ENCODE results near the gene ITGA2. TPM values are rescaled to one million over a fixed set of nuclear protein-coding genes. Genes with fewer than 3 reads are reported as not detected.

Gene ITGA2
- total RNA-seq, 1 donor from 2014 or later, result 13.0 TPM

DNA sequence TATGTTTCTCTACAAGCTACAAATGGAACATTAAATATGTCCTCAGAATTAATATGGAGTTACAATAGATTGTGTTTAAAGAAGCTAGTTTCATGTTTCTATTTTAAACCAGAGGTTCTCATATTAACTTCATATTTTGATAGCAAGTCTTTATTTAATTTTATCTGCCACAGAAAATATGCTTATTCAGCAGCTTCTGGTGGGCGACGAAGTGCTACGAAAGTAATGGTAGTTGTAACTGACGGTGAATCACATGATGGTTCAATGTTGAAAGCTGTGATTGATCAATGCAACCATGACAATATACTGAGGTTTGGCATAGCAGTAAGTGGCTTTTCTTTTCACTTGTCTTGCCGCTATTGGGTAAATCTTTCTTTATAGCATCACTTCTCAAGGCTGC, 66.2 kb downstream of the ITGA2 start:
- DNase-seq (ENCODE audit: low spot score), result no peak

- DNase-seq (ENCODE audit: low spot score), result no peak
These were observed 70.1 kb downstream of the ITGA2 start for GRCh38 chr5:53059281-53059680.

- no peak for DNase-seq (ENCODE audit: low spot score)
These were observed 74.0 kb downstream of the ITGA2 start for GRCh38 chr5:53063176-53063575.

GRCh38 chr5:53063791-53064190, 74.6 kb downstream of the ITGA2 start:
- no peak for DNase-seq (ENCODE audit: low spot score)

GRCh38 chr5:53066088-53066487, 76.9 kb downstream of the ITGA2 start:
- DNase-seq (ENCODE audit: low spot score), result no peak

GRCh38 chr5:53067641-53068040, 78.5 kb downstream of the ITGA2 start:
- no peak for DNase-seq (ENCODE audit: low spot score)

- DNase-seq (ENCODE audit: low spot score), result no peak
These were observed 79.2 kb downstream of the ITGA2 start for GRCh38 chr5:53068291-53068836.

DNA sequence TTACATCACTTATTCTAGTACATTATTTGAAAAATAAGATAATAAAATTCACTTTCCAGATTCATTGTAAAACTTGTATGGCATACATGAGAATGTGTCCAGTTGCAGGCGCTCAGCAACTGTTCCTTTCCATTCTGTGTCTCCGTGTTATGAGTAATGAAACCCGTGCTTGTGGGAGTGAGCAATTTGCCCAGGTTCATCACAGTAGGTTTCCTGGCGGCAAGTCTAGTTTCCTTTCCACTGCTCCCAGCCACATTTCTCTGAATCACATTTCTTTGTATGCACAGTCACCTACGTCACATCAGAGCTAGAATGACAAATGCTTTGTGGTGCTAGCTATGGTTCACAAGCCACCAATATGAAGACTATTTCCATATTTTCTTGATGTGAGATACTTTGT, 80.5 kb downstream of the ITGA2 start:
- no peak for DNase-seq (ENCODE audit: low spot score)

DNA sequence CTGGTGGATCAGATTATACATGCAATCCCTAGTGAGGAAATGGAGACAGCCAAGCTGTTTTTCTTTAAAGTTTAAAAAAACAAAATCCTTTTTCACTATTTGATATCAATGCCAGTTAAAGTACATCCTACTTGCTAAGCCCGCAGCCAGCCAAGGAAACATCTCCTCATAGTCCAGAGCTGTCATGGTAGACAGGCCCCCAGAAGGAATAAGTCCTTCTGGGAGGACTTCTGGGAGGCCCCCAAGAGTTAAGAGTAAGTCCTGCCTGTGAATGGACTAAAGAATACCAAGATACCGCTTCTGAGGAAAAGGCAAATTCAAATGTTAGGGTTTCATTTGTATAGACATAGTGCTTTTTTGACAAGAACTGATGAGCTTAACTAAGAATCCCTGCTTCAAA, 82.1 kb downstream of the ITGA2 start:
- DNase-seq (ENCODE audit: low spot score), result no peak

DNA sequence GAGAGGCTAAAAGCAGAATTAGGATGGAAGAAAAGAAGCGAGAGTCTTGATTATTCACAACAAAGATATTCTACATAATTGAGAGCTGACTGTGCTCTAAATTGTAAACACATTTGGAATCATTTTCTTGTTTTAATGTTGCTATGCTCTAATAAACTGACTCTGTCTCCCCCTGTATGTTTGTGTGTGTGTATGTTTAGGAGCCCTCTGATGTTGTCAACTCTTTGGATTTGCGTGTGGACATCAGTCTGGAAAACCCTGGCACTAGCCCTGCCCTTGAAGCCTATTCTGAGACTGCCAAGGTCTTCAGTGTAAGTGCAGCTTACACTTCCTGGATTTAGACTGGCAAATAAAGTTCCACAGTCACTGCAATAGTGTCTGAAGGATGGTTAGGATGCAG, 82.6 kb downstream of the ITGA2 start:
- no peak for DNase-seq (ENCODE audit: low spot score)

GRCh38 chr5:53073348-53073747, 84.2 kb downstream of the ITGA2 start:
- DNase-seq (ENCODE audit: low spot score), result no peak

- no peak for DNase-seq (ENCODE audit: low spot score)
These were observed 86.9 kb downstream of the ITGA2 start for GRCh38 chr5:53076014-53076583.

GRCh38 chr5:53080271-53080670, 91.1 kb downstream of the ITGA2 start:
- no peak for DNase-seq (ENCODE audit: low spot score)

GRCh38 chr5:53083927-53084326, 94.8 kb downstream of the ITGA2 start:
- no peak for DNase-seq (ENCODE audit: low spot score)

GRCh38 chr5:53084546-53085255, 95.5 kb downstream of the ITGA2 start:
- DNase-seq (ENCODE audit: low spot score), result no peak

- DNase-seq (ENCODE audit: low spot score), result no peak
These were observed 98.0 kb downstream of the ITGA2 start for GRCh38 chr5:53087171-53087570.

- no peak for DNase-seq (ENCODE audit: low spot score)
These were observed 98.5 kb downstream of the ITGA2 start for GRCh38 chr5:53087621-53088121.

DNA sequence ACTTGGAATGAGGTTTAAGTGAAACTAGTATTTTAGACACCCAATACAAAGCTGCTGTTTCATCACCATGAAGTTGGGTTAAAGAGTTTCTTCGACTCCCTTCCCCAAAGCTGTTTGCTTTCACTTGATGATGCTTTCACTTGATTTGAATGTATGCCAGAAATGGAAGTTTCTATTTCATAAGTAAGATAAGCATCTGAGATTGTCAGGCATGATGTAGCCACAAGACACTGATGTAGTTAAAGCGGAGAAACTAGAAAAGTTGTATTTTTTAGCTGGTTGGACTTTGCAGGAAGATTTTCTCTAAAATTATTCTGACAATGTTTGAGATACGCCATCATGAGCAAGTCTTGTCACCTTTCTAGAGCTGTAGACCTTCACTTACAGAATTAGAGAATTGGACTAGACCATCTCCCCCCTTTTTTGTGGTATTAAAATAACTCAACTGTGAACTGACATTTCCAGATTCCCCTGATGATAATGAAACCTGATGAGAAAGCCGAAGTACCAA, 100.4 kb downstream of the ITGA2 start:
- DNase-seq (ENCODE audit: low spot score), result no peak

GRCh38 chr5:53090229-53090628, 101.1 kb downstream of the ITGA2 start:
- DNase-seq (ENCODE audit: low spot score), result no peak

DNA sequence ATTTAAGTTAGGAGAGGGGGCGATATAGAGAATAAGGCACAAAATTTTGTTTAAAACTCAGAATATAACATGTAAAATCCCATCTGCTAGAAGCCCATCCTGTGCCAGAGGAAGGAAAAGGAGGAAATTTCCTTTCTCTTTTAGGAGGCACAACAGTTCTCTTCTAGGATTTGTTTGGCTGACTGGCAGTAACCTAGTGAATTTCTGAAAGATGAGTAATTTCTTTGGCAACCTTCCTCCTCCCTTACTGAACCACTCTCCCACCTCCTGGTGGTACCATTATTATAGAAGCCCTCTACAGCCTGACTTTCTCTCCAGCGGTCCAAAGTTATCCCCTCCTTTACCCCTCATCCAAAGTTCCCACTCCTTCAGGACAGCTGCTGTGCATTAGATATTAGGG, 102.1 kb downstream of the ITGA2 start:
- no peak for DNase-seq (ENCODE audit: low spot score)

GRCh38 chr5:53092242-53092641, 103.1 kb downstream of the ITGA2 start:
- no peak for DNase-seq (ENCODE audit: low spot score)

GRCh38 chr5:53095217-53095616, 106.1 kb downstream of the ITGA2 start:
- no peak for DNase-seq (ENCODE audit: low spot score)

- peak; percentile 79 for DNase-seq (ENCODE audit: low spot score)
These were observed 106.9 kb downstream of the ITGA2 start for GRCh38 chr5:53095931-53096525.
